ENCODE data around the gene RIPK1. TPM values are rescaled to one million over a fixed set of nuclear protein-coding genes. Genes with fewer than 3 reads are reported as not detected.
A peak's percentile ranks its signal among the peaks of the same experiment; 100 is the strongest.

RIPK1 gene
- total and polyA plus RNA-seq, 9 of the 15 experiments (the other 6 are each of a cell fraction or from before 2014, with no cell fraction given): 3.8 to 24.9 (median 17.7) TPM

GRCh38 chr6:3163248-3163594 is 94.9 kb downstream of the RIPK1 start (continued):
- TF ChIP-seq BRD9 (IDR thresholded peaks at IDR 0.05; ENCODE audit: low read depth, partially characterized antibody): peak; percentile 69
- no peak for TF ChIP-seq ZNF184 (CRISPR knock-in tag; IDR thresholded peaks at IDR 0.05)
- TF ChIP-seq MTA2 (IDR thresholded peaks at IDR 0.05; ENCODE audit: low read depth): 0 out of 2 replicates have a peak, but pooled peaks have one; percentile 15
- no peak for TF ChIP-seq IRF2 (CRISPR knock-in tag; IDR thresholded peaks at IDR 0.05)
- TF ChIP-seq E2F6 (IDR thresholded peaks at IDR 0.05; ENCODE audit: borderline replicate concordance in 1 of 2, extremely low read depth in 1 of 2, insufficient read depth in 1 of 2, insufficient read length in 1 of 2, low read depth in 1 of 2, low read length in 1 of 2, poor library complexity in 1 of 2, severe bottlenecking in 1 of 2): no peak
- no peak for TF ChIP-seq SNAPC5 (CRISPR knock-in tag; IDR thresholded peaks at IDR 0.05)
- no peak for TF ChIP-seq ZNF263 (CRISPR knock-in tag; IDR thresholded peaks at IDR 0.05; ENCODE audit: borderline replicate concordance)
- no peak for TF ChIP-seq MCM2 (IDR thresholded peaks at IDR 0.05; ENCODE audit: low read depth)
- peak; percentile 37; the same call in 1 of the 2 replicates for TF ChIP-seq MIER1 (IDR thresholded peaks at IDR 0.05; ENCODE audit: low read depth)
- TF ChIP-seq ZNF589 (CRISPR knock-in tag; IDR thresholded peaks at IDR 0.05; ENCODE audit: low read depth): no peak; the same call in 1 of the 2 replicates
- TF ChIP-seq GABPA (tag; conservative IDR thresholded peaks at IDR 0.05; ENCODE audit: low read depth): 0 out of 2 replicates have a peak, but pooled peaks have one; percentile 20
- TF ChIP-seq ARID3B (CRISPR knock-in tag; IDR thresholded peaks at IDR 0.05; ENCODE audit: borderline replicate concordance): no peak
- TF ChIP-seq MXI1 (IDR thresholded peaks at IDR 0.05; ENCODE audit: low read depth, low read length): no peak
- TF ChIP-seq MYNN (IDR thresholded peaks at IDR 0.05): no peak
- TF ChIP-seq MYNN (CRISPR knock-in tag; IDR thresholded peaks at IDR 0.05): no peak
- no peak for TF ChIP-seq CTBP1 (IDR thresholded peaks at IDR 0.05; ENCODE audit: borderline replicate concordance)
- no peak for TF ChIP-seq ZNF143 (CRISPR knock-in tag; IDR thresholded peaks at IDR 0.05)
- TF ChIP-seq OTX1 (CRISPR knock-in tag; IDR thresholded peaks at IDR 0.05): 0 out of 2 replicates have a peak, but pooled peaks have one; percentile 10
- no peak for TF ChIP-seq POLR3A (IDR thresholded peaks at IDR 0.05; ENCODE audit: borderline replicate concordance, extremely low read depth, insufficient read depth, insufficient read length)
- peak in 1 of 2 experiments; percentile 67; a peak in 1 of 4 replicates for TF ChIP-seq ARNT (IDR thresholded peaks at IDR 0.05)
- TF ChIP-seq NR1H2 (CRISPR knock-in tag; IDR thresholded peaks at IDR 0.05): no peak
- TF ChIP-seq HSF4 (CRISPR knock-in tag; IDR thresholded peaks at IDR 0.05; ENCODE audit: borderline replicate concordance): no peak
- no peak for TF ChIP-seq TCF3 (CRISPR knock-in tag; IDR thresholded peaks at IDR 0.05)
- TF ChIP-seq KAT2B (IDR thresholded peaks at IDR 0.05; ENCODE audit: low read depth, low read length): no peak
- peak; percentile 69 for TF ChIP-seq ZFX (CRISPR knock-in tag; IDR thresholded peaks at IDR 0.05)
- TF ChIP-seq CBX8 (IDR thresholded peaks at IDR 0.05; ENCODE audit: borderline replicate concordance, extremely low read depth, low read depth, low read length, poor library complexity, severe bottlenecking): no peak
